CD14-positive monocyte (primary cell): Measurements from ENCODE around the gene GLA. TPM values are rescaled to one million over a fixed set of nuclear protein-coding genes. Genes with fewer than 3 reads are reported as not detected.

Experiments
- DNase-seq, 3 donors: peaks; one replicate each; pipeline ENCODE4 v3.0.0-alpha.2; 2011 to 2022
- H2AFZ ChIP-seq: 2 replicates; pipeline ENCODE4 v1.6.0; 2012; ENCODE audit warnings: mild to moderate bottlenecking, low read depth, low read length, inconsistent platforms; ENCODE audit not compliant: insufficient read depth, poor library complexity, severe bottlenecking
- H3K27ac ChIP-seq, 2 donors: 1 replicate in 1 of 2; 2 replicates in 1 of 2; pipeline ENCODE4 v1.5.1; 2012 to 2013; ENCODE audit warnings: low read length in 2 of 2, control low read depth in 1 of 2, inconsistent platforms in 1 of 2, low read depth in 1 of 2, mild to moderate bottlenecking in 1 of 2
- H3K27me3 ChIP-seq, 2 donors: one replicate each; pipeline versions ENCODE4 v1.6.0 to v1.6.1; 2011 to 2013; ENCODE audit warnings: low read length in 2 of 2; ENCODE audit not compliant: control insufficient read depth in 2 of 2, insufficient read depth in 2 of 2
- H3K36me3 ChIP-seq, 2 donors: replicated peaks in 1 of 2; 1 replicate in 1 of 2; 2 replicates in 1 of 2; pipeline versions ENCODE4 v1.5.1 to v1.6.1; 2012 to 2013; ENCODE audit warnings: low read length in 2 of 2, control low read depth in 1 of 2, inconsistent platforms in 1 of 2, mild to moderate bottlenecking in 1 of 2; ENCODE audit not compliant: insufficient read depth in 2 of 2, control insufficient read depth in 1 of 2
- H3K4me1 ChIP-seq, 2 donors: 1 replicate in 1 of 2; 2 replicates in 1 of 2; pipeline versions ENCODE4 v1.5.1 to v1.6.1; 2012 to 2013; ENCODE audit warnings: low read length in 2 of 2, control low read depth in 1 of 2, inconsistent platforms in 1 of 2, mild to moderate bottlenecking in 1 of 2, moderate library complexity in 1 of 2; ENCODE audit not compliant: insufficient read depth in 2 of 2, control insufficient read depth in 1 of 2
- H3K4me2 ChIP-seq: replicated peaks from 2 replicates; pipeline ENCODE3; 2012; ENCODE audit warnings: low read length, moderate library complexity, mild to moderate bottlenecking; ENCODE audit not compliant: poor library complexity, severe bottlenecking; ENCODE audit errors: extremely low read depth
- H3K4me3 ChIP-seq, 3 experiments: fragments of 200-600 bp in 1 of 3; sonication (generic) in 1 of 3; replicated peaks in 1 of 3; 1 replicate in 2 of 3; 2 replicates in 1 of 3; pipeline ENCODE4 v1.5.1; 2011 to 2013; ENCODE audit warnings: low read length in 3 of 3, mild to moderate bottlenecking in 3 of 3, control low read depth in 2 of 3, low read depth in 2 of 3, inconsistent platforms in 1 of 3, moderate library complexity in 1 of 3
- H3K79me2 ChIP-seq: 2 replicates; pipeline ENCODE4 v1.6.0; 2012; ENCODE audit warnings: mild to moderate bottlenecking, control low read depth, inconsistent platforms, low read length, moderate library complexity; ENCODE audit not compliant: insufficient read depth
- H3K9ac ChIP-seq: 2 replicates; pipeline ENCODE4 v1.6.0; 2017; ENCODE audit warnings: low read length, mild to moderate bottlenecking; ENCODE audit not compliant: insufficient read depth, poor library complexity, severe bottlenecking
- H3K9me3 ChIP-seq, 2 donors: replicated peaks in 1 of 2; 1 replicate in 1 of 2; 2 replicates in 1 of 2; pipeline versions ENCODE4 v1.5.1 to v1.6.1; 2012 to 2013; ENCODE audit warnings: low read length in 2 of 2, control low read depth in 1 of 2; ENCODE audit not compliant: control insufficient read depth in 1 of 2, insufficient read depth in 1 of 2
- H4K20me1 ChIP-seq: 2 replicates; pipeline ENCODE4 v1.6.0; 2012; ENCODE audit warnings: mild to moderate bottlenecking, low read length, control low read depth, moderate library complexity; ENCODE audit not compliant: insufficient read depth
- H3K27ac Mint-ChIP-seq, 7 donors: one replicate each; pipeline ENCODE4 v1.8.0; 2020; ENCODE audit warnings: mild to moderate bottlenecking in 7 of 7, mixed read lengths in 7 of 7, moderate library complexity in 6 of 7, inconsistent platforms in 2 of 7
- H3K27me3 Mint-ChIP-seq, 3 donors: one replicate each; pipeline ENCODE4 v1.8.0; 2021 to 2022; ENCODE audit warnings: low read depth in 3 of 3, mild to moderate bottlenecking in 3 of 3, mixed read lengths in 3 of 3, moderate library complexity in 3 of 3, inconsistent platforms in 1 of 3
- H3K36me3 Mint-ChIP-seq, 2 donors: one replicate each; pipeline ENCODE4 v1.8.0; 2020; ENCODE audit warnings: mixed read lengths in 2 of 2, inconsistent platforms in 1 of 2, mild to moderate bottlenecking in 1 of 2
- H3K4me1 Mint-ChIP-seq: one replicate; pipeline ENCODE4 v1.8.0; 2020; ENCODE audit warnings: mild to moderate bottlenecking, mixed read lengths
- H3K4me3 Mint-ChIP-seq, 2 donors: one replicate each; pipeline ENCODE4 v1.8.0; 2020; ENCODE audit warnings: mild to moderate bottlenecking in 2 of 2, mixed read lengths in 2 of 2, moderate library complexity in 1 of 2
- H3K9me3 Mint-ChIP-seq, 7 donors: one replicate each; pipeline ENCODE4 v1.8.0; 2020 to 2022; ENCODE audit warnings: mixed read lengths in 7 of 7, mild to moderate bottlenecking in 6 of 7, moderate library complexity in 6 of 7, inconsistent platforms in 2 of 7
- CTCF ChIP-seq: fragments of 200-600 bp; IDR thresholded peaks from one replicate; pipeline ENCODE4 v1.8.0; 2022; ENCODE audit warnings: antibody characterized with exemption, mild to moderate bottlenecking
- WGBS: methylation state at CpG from one replicate; pipeline ENCODE4 v1.1.5; 2013; ENCODE audit warnings: missing lambda C conversion rate; ENCODE audit not compliant: insufficient coverage; 5-methylcytosine and 5-hydroxymethylcytosine counted together
- intact Hi-C, 2 donors: fragments of 100-400 bp; cut with micrococcal nuclease; formaldehyde crosslinking; loops; one replicate each; pipeline versions ENCODE4 v1.15.0 to v1.15.1; 2023
- polyA plus RNA-seq, 3 donors: library from polyadenylated mRNA; depleted of rRNA in 1 of 3; unstranded in 2 of 3; stranded (reverse) in 1 of 3; fragments of 300-500 nt in 2 of 3; fragments of >200 nt in 1 of 3; fragmentation: Illumina TruSeq in 2 of 3; gene quantifications; 1 replicate in 2 of 3; 2 replicates in 1 of 3; pipeline ENCODE4 v1.2.3, GENCODE V29; 2012 to 2021

The GLA gene
- polyA plus RNA-seq, 3 donors = 64.0 to 101 (median 80.0) TPM

- peak overlapping the region; percentile 56 for H2AFZ ChIP-seq
- peaks cover 33 to 45% of the 10 kb centered on the region in 2 donors for H3K4me1 ChIP-seq
- peak overlapping the region; percentile 93 to 99 for H3K27ac ChIP-seq
- H3K9me3 Mint-ChIP-seq = peaks cover 0 to 11% (median 3%) of the 10 kb centered on the region in 7 donors
- intact Hi-C loops = loop anchor here in 1 of 2 donors (2.0 to 10.0 kb wide), 2 partner anchors 14 to 528 kb away; partner anchors contain the start of gene ZMAT1
- peaks cover 80% of the 10 kb centered on the region for H3K79me2 ChIP-seq
- H3K9me3 ChIP-seq = no peaks in the 10 kb centered on the region
- peak overlapping the region; percentile 65 to 89 (median 84) for H3K4me3 ChIP-seq
- H3K4me3 Mint-ChIP-seq = peak overlapping the region; percentile 97 to 98
- peak overlapping the region; percentile 80 for H3K4me2 ChIP-seq
- H3K27me3 ChIP-seq = no peaks in the 10 kb centered on the region
- DNase-seq = peak in 2 of 3 donors; percentile 25 to 39
- H3K36me3 ChIP-seq = peaks cover 0 to 7% of the 10 kb centered on the region in 2 donors
- peak overlapping the region; percentile 96 to 99 (median 99) for H3K27ac Mint-ChIP-seq
- peaks cover 28% of the 10 kb centered on the region for H3K4me1 Mint-ChIP-seq
- H3K9ac ChIP-seq = peak overlapping the region; percentile 66
- peaks cover 0 to 2% (median 0%) of the 10 kb centered on the region in 3 donors for H3K27me3 Mint-ChIP-seq
- H4K20me1 ChIP-seq = no peaks in the 10 kb centered on the region
- peaks cover 9 to 14% of the 10 kb centered on the region in 2 donors for H3K36me3 Mint-ChIP-seq
- TF ChIP-seq CTCF = no peak
- 0% methylated on average over 5 of the region's 15 CpGs for WGBS
Observed at GRCh38 chrX:101407167-101407747, 468 bp downstream of the GLA start.

DNA sequence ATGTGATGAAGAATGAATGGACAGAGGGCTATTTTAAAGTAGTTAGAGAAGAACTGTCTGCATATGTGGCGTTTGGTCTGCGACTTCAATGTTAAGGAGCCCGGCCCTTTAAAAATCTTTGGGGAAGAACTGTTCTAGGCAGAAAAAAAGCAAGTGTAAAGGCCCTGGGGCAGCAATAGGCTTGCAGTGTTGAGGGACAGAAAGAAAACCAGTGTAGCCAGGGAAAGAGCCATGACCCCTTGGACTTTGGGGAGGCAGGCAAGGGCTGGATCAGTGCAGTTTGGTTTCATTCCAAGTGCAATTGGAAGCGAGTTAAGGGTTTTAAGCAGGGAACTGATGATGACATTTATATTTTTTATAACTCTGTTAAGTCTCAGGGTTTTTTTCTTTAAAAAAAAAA lies 7.9 kb downstream of the GLA start:
- no peak overlapping the region for H3K4me3 Mint-ChIP-seq
- WGBS = no CpG with 5 or more reads among the region's 4 CpGs
- Histone ChIP-seq H3K9ac (no peak overlapping the region), H3K4me1 (peaks cover 22 to 31% of the 10 kb centered on the region in 2 donors), H3K9me3 (no peaks in the 10 kb centered on the region), H3K4me2 (no peak overlapping the region), H4K20me1 (peaks cover 3% of the 10 kb centered on the region), H3K27me3 (no peaks in the 10 kb centered on the region), H2AFZ (no peak overlapping the region), H3K36me3 (peaks cover 17 to 50% of the 10 kb centered on the region in 2 donors), H3K27ac (no peak overlapping the region), H3K79me2 (peaks cover 24% of the 10 kb centered on the region), H3K4me3 (no peak overlapping the region)
- H3K27ac Mint-ChIP-seq = no peak overlapping the region
- intact Hi-C loops = loop anchor here in 1 of 2 donors (10.0 kb wide), 1 partner anchor 535 kb away; the partner anchor contains the start of gene ZMAT1
- H3K4me1 Mint-ChIP-seq = peaks cover 17% of the 10 kb centered on the region
- peaks cover 0 to 3% (median 0%) of the 10 kb centered on the region in 7 donors for H3K9me3 Mint-ChIP-seq
- no peak for TF ChIP-seq CTCF
- peaks cover 0 to 4% (median 0%) of the 10 kb centered on the region in 3 donors for H3K27me3 Mint-ChIP-seq
- no peak for DNase-seq
- peaks cover 23 to 48% of the 10 kb centered on the region in 2 donors for H3K36me3 Mint-ChIP-seq
